ENCODE data around the gene ATP6V1G2. TPM values are rescaled to one million over a fixed set of nuclear protein-coding genes. Genes with fewer than 3 reads are reported as not detected.

The ATP6V1G2 gene
- total and polyA plus RNA-seq, 2 of the 8 experiments (the other 6 are each of a cell fraction or from before 2014, with no cell fraction given) = 3.0 to 5.7 TPM

DNA sequence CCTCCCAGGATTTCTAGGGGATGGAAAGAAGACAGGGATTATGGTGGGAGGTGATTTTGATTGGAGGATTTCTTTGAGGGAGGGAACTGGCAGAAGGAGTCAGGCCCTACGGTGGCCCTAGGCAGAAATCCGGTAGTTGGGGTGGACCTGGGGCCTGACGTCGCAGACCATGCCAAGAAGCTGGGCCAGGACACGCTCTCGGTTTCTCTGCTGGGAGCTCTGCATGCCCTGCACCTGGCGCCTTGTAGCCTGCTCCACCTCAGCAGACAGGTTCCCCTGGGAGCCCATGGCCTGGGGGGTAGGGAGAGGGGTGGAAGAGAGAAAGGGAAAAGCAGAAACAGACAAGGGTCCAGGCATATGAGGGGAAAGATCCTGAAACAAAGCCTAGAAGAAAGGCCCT is 1.1 kb downstream of the ATP6V1G2 start (continued):
- TF ChIP-seq SIN3A (conservative IDR thresholded peaks at IDR 0.05 in 1 of 2, IDR thresholded peaks at IDR 0.05 in 1 of 2; ENCODE audit: low read depth in 1 of 2, low read length in 2 of 2) = no peak
- no peak for TF ChIP-seq KDM1A (IDR thresholded peaks at IDR 0.05; ENCODE audit: borderline replicate concordance, low read length)
- TF ChIP-seq POLR2A (IDR thresholded peaks at IDR 0.05; ENCODE audit: control extremely low read depth in 1 of 2, low read depth in 2 of 2, low read length in 2 of 2) = no peak

Data from H1 (cell line).